PFSK-1 (cell line): ENCODE results near the gene TOGARAM1.

Experiments
- FOXP2 ChIP-seq: optimal IDR thresholded peaks from 2 replicates; pipeline ENCODE3; 2011; ENCODE audit warnings: borderline replicate concordance, control low read depth, inconsistent platforms; ENCODE audit not compliant: insufficient read depth; ENCODE audit errors: extremely low read length, extremely low read depth
- POLR2AphosphoS5 ChIP-seq: IDR thresholded peaks from 2 replicates; pipeline ENCODE4 v1.6.1; 2012; ENCODE audit warnings: low read depth, mild to moderate bottlenecking, control low read depth, low read length, moderate library complexity
- SIN3A ChIP-seq: IDR thresholded peaks from 2 replicates; pipeline ENCODE4 v1.6.1; 2012; ENCODE audit warnings: mild to moderate bottlenecking, low read length, moderate library complexity, borderline replicate concordance; ENCODE audit not compliant: insufficient read depth
- TAF1 ChIP-seq: IDR thresholded peaks from 2 replicates; pipeline ENCODE4 v1.6.1; 2012; ENCODE audit warnings: low read length, control low read depth, borderline replicate concordance; ENCODE audit not compliant: insufficient read depth
- TF ChIP-seq, protein P1 (sequence below), 2 experiments: IDR thresholded peaks; 2 replicates each; pipeline versions ENCODE4 v1.6.1 to v1.8.0; 2011 to 2012; ENCODE audit warnings: low read depth in 2 of 2, low read length in 2 of 2, control low read depth in 1 of 2, inconsistent platforms in 1 of 2, mild to moderate bottlenecking in 1 of 2, moderate library complexity in 1 of 2; ENCODE audit not compliant: insufficient read depth in 1 of 2

Gene TOGARAM1

DNA sequence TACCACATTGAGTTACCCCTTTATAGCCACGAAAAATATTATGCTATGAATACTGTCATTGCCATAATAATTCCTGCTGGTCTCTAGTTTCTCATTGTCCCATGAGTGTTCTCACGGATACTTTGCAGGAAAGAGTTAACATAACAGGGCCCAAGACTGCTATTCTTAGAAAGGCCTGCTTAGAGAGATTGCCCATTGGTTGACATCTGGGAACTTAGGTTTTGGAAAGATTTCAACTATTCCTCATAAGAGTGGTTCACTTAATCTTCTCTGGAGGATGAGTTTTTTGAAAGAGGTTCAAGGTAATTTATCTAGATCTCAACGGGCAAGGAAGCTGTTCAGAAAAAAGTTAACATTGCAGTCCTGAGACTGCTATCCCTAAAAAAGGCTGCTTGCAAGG lies 103.5 kb downstream of the TOGARAM1 start:
- TF ChIP-seq SIN3A (no peak), POLR2AphosphoS5 (no peak), FOXP2 (no peak), TAF1 (no peak)
- TF ChIP-seq, protein P1, sequence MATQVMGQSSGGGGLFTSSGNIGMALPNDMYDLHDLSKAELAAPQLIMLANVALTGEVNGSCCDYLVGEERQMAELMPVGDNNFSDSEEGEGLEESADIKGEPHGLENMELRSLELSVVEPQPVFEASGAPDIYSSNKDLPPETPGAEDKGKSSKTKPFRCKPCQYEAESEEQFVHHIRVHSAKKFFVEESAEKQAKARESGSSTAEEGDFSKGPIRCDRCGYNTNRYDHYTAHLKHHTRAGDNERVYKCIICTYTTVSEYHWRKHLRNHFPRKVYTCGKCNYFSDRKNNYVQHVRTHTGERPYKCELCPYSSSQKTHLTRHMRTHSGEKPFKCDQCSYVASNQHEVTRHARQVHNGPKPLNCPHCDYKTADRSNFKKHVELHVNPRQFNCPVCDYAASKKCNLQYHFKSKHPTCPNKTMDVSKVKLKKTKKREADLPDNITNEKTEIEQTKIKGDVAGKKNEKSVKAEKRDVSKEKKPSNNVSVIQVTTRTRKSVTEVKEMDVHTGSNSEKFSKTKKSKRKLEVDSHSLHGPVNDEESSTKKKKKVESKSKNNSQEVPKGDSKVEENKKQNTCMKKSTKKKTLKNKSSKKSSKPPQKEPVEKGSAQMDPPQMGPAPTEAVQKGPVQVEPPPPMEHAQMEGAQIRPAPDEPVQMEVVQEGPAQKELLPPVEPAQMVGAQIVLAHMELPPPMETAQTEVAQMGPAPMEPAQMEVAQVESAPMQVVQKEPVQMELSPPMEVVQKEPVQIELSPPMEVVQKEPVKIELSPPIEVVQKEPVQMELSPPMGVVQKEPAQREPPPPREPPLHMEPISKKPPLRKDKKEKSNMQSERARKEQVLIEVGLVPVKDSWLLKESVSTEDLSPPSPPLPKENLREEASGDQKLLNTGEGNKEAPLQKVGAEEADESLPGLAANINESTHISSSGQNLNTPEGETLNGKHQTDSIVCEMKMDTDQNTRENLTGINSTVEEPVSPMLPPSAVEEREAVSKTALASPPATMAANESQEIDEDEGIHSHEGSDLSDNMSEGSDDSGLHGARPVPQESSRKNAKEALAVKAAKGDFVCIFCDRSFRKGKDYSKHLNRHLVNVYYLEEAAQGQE (IDR thresholded peaks at IDR 0.05; ENCODE audit: insufficient read depth in 1 of 2, low read depth in 2 of 2, low read length in 2 of 2) = no peak

DNA sequence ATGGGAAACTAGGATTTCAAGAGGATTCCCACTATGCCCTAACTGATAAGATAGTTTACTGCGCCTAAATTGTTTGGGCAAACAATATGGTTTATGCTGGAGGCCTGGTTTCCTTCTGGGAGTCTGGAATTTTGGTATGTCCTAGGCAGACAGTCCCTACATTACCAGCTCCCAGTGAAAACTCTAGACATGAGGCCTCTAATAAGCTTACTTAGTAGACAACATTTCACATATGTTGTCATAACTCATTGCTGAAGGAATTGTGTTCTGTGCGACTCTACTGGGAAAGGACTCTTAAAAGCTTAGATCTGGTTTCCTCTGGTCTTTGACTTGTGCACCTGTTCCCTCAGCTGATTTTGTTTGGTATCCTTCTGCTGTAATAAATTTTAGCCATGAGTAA lies 104.0 kb downstream of the TOGARAM1 start:
- no peak for TF ChIP-seq FOXP2
- TF ChIP-seq POLR2AphosphoS5 = no peak
- TF ChIP-seq TAF1 = no peak
- TF ChIP-seq, protein P1 (IDR thresholded peaks at IDR 0.05; ENCODE audit: insufficient read depth in 1 of 2, low read depth in 2 of 2, low read length in 2 of 2) = no peak
- TF ChIP-seq SIN3A = no peak

DNA sequence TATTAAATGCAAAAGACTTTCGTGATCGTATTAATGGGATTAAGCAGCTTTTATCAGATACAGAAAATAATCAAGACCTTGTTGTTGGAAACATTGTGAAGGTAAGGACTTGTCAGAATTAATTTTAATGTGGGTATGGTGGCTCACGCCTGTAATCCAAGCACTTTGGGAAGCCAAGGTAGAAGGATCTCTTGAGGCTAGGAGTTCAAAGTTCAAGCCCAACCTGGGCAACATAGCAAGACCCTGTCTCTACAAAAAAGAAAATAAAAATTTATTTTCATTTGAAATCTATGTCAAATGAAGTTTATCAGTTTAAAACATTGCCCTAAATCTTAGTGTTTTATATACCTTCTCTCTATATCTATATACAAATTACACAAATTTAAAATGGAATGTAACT lies 104.7 kb downstream of the TOGARAM1 start:
- TF ChIP-seq TAF1 (no peak), SIN3A (no peak), FOXP2 (no peak), POLR2AphosphoS5 (no peak)
- TF ChIP-seq, protein P1 (IDR thresholded peaks at IDR 0.05; ENCODE audit: insufficient read depth in 1 of 2, low read depth in 2 of 2, low read length in 2 of 2) = no peak

DNA sequence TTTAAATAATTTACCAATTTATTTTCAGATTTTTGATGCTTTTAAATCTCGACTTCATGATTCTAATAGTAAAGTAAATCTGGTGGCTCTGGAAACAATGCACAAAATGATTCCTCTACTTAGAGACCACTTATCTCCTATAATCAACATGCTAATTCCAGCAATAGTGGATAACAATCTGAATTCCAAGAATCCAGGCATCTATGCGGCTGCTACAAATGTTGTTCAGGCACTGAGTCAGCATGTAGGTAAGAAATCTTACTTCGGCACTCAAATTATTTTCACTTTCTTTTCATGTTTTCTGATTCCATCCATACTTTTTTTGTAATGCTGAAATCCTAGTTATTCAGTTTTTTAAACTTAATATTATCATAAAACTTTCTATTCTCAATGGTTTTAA lies 106.4 kb downstream of the TOGARAM1 start:
- no peak for TF ChIP-seq TAF1
- TF ChIP-seq FOXP2 = no peak
- TF ChIP-seq, protein P1 (IDR thresholded peaks at IDR 0.05; ENCODE audit: insufficient read depth in 1 of 2, low read depth in 2 of 2, low read length in 2 of 2) = no peak

DNA sequence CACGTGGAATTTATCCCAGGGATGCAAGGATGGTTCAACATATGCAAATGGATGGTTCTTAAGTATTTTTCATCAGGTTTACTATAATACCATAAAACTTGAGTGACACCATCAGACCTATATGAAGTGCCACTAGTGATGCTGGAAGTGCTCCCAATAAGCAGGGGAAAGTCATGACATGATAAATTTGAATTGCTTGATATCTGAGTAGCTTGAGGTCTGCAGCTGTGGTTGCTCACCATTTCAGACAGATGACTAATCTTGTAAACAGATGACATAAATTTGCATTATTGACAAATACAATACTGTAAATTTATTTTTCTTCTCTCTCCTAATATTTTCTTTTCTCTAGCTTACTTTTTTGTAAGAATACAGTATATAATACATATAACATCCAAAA lies 108.2 kb downstream of the TOGARAM1 start:
- TF ChIP-seq, protein P1 (IDR thresholded peaks at IDR 0.05; ENCODE audit: insufficient read depth in 1 of 2, low read depth in 2 of 2, low read length in 2 of 2) = no peak
- TF ChIP-seq POLR2AphosphoS5 (no peak), TAF1 (no peak), FOXP2 (no peak), SIN3A (no peak)
